Measurements from ENCODE around the gene NFATC1. TPM values are rescaled to one million over a fixed set of nuclear protein-coding genes. Genes with fewer than 3 reads are reported as not detected.
A peak's percentile ranks its signal among the peaks of the same experiment; 100 is the strongest.

NFATC1 gene
- total RNA-seq, 1 donor from 2014 or later: 0.53 TPM

- peak; percentile 79 for TF ChIP-seq CTCF (IDR thresholded peaks at IDR 0.05; ENCODE audit: insufficient read depth, low read length, severe bottlenecking)
- FAIRE-seq: peak; percentile 89
- DNase-seq (ENCODE audit: low read depth): peak; percentile 48
- Histone ChIP-seq H3K27me3 (ENCODE audit: control insufficient read depth, insufficient read depth, low read length) (no peaks in the 10 kb centered on the region), H3K4me3 (ENCODE audit: low read depth, low read length) (no peak overlapping the region), H3K36me3 (ENCODE audit: control insufficient read depth, insufficient read depth, low read length) (no peaks in the 10 kb centered on the region)
These were observed 133.1 kb downstream of the NFATC1 start for GRCh38 chr18:79528846-79529245.

GRCh38 chr18:79529296-79529695, 133.6 kb downstream of the NFATC1 start:
- no peak overlapping the region for H3K4me3 ChIP-seq (ENCODE audit: low read depth, low read length)
- no peaks in the 10 kb centered on the region for H3K27me3 ChIP-seq (ENCODE audit: control insufficient read depth, insufficient read depth, low read length)
- no peak for DNase-seq (ENCODE audit: low read depth)
- no peaks in the 10 kb centered on the region for H3K36me3 ChIP-seq (ENCODE audit: control insufficient read depth, insufficient read depth, low read length)
- no peak for FAIRE-seq
- no peak for TF ChIP-seq CTCF (IDR thresholded peaks at IDR 0.05; ENCODE audit: insufficient read depth, low read length, severe bottlenecking)

GRCh38 chr18:79529991-79530390, 134.3 kb downstream of the NFATC1 start:
- DNase-seq (ENCODE audit: low read depth): no peak
- no peak overlapping the region for H3K4me3 ChIP-seq (ENCODE audit: low read depth, low read length)
- no peaks in the 10 kb centered on the region for H3K27me3 ChIP-seq (ENCODE audit: control insufficient read depth, insufficient read depth, low read length)
- no peak for FAIRE-seq
- no peak for TF ChIP-seq CTCF (IDR thresholded peaks at IDR 0.05; ENCODE audit: insufficient read depth, low read length, severe bottlenecking)
- H3K36me3 ChIP-seq (ENCODE audit: control insufficient read depth, insufficient read depth, low read length): no peaks in the 10 kb centered on the region

- DNase-seq (ENCODE audit: low read depth): no peak
- FAIRE-seq: no peak
- Histone ChIP-seq H3K27me3 (ENCODE audit: control insufficient read depth, insufficient read depth, low read length) (no peaks in the 10 kb centered on the region), H3K36me3 (ENCODE audit: control insufficient read depth, insufficient read depth, low read length) (no peaks in the 10 kb centered on the region), H3K4me3 (ENCODE audit: low read depth, low read length) (no peak overlapping the region)
- TF ChIP-seq CTCF (IDR thresholded peaks at IDR 0.05; ENCODE audit: insufficient read depth, low read length, severe bottlenecking): no peak
These were observed 135.1 kb downstream of the NFATC1 start for GRCh38 chr18:79530821-79531220.

- H3K36me3 ChIP-seq (ENCODE audit: control insufficient read depth, insufficient read depth, low read length): no peaks in the 10 kb centered on the region
- no peak overlapping the region for H3K4me3 ChIP-seq (ENCODE audit: low read depth, low read length)
- no peak for TF ChIP-seq CTCF (IDR thresholded peaks at IDR 0.05; ENCODE audit: insufficient read depth, low read length, severe bottlenecking)
- DNase-seq (ENCODE audit: low read depth) (no peak), FAIRE-seq (no peak)
- no peaks in the 10 kb centered on the region for H3K27me3 ChIP-seq (ENCODE audit: control insufficient read depth, insufficient read depth, low read length)
These were observed 135.7 kb downstream of the NFATC1 start for GRCh38 chr18:79531386-79531785.

- Histone ChIP-seq H3K36me3 (ENCODE audit: control insufficient read depth, insufficient read depth, low read length) (no peaks in the 10 kb centered on the region), H3K4me3 (ENCODE audit: low read depth, low read length) (no peak overlapping the region), H3K27me3 (ENCODE audit: control insufficient read depth, insufficient read depth, low read length) (no peaks in the 10 kb centered on the region)
- no peak for TF ChIP-seq CTCF (IDR thresholded peaks at IDR 0.05; ENCODE audit: insufficient read depth, low read length, severe bottlenecking)
- DNase-seq (ENCODE audit: low read depth): no peak
- no peak for FAIRE-seq
These were observed 136.2 kb downstream of the NFATC1 start for GRCh38 chr18:79531926-79532312.
